HG03575 (cell line): ENCODE results near the gene CCDC57.

ENCODE experiments used
- ATAC-seq: cut with Tn5 transposase; IDR thresholded peaks from one replicate; pipeline ENCODE4 v1.9.1; 2021; ENCODE audit not compliant: unreplicated experiment, insufficient number of reproducible peaks, low FRiP score; ENCODE audit errors: extremely low read depth

The CCDC57 gene

DNA sequence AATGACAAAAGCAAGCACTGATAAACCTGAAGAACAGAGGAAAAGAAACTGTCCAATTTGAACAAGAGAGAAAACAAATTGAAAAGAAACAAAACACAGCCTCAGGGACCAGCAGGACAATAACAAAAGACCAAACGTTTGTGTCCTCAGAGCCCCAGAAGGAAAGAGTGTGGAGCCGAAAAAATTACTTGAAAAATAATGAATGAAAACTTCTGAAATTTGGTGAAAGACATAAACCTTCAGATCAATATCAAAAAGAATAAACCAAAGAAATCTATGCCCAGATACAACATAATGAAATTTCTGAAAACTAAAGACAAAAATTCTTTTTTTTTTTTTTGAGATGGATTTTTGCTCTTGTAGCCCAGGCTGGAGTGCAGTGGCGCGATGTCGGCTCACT, 45.6 kb downstream of the CCDC57 start:
- no peak for ATAC-seq

DNA sequence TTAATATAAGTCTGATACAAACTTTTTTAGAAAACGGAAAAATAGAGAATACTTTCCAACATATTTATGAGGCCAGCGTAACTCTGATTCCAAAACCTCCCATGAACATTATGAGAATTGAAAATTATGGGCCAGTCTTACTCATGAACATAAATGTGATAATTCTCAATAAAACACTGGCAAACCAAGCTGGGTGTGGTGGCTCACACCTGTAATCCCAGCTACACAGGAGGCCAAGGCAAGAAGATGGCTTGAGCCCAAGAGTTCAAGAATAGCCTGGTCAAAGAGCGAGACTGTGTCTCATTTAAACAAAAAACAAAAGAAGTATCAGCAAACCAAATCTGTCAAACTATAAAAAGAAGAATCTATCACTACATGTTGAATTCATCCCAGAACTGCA, 47.8 kb downstream of the CCDC57 start:
- no peak for ATAC-seq

DNA sequence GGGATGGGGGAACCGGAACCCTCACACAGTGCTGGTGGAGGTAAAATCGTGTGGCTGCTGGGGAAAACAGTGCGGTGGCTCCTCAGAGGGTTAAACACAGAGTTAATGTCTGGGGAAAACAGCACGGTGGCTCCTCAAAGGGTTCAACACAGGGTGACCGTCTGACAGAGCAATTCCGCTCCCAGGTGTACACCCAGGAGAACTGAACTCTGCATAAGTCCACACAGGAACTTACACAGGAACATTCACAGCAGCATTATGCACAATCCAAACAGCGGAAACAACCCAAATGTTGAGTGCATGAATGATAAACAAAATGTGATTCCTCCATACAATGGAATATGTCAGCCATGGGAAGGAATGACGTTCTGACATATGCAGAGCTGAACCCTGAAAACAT, 51.4 kb downstream of the CCDC57 start:
- ATAC-seq = no peak

DNA sequence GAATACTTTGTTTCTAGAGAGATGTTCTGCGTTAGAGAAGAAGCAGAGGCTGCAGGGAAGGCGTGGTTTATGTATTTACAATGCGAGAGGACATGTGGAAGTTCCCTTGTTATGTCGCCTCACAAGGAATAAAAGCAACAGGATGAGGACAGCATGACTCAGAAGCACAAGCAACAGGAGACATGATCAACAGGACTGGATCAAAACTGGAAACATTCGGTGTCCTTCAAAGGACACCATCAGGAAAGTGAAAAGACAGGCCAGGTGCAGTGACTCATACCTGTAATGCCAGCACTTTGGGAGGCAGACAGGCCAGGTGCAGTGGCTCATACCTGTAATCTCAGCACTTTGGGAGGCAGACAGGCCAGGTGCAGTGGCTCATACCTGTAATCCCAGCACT, 52.6 kb downstream of the CCDC57 start:
- ATAC-seq = no peak

DNA sequence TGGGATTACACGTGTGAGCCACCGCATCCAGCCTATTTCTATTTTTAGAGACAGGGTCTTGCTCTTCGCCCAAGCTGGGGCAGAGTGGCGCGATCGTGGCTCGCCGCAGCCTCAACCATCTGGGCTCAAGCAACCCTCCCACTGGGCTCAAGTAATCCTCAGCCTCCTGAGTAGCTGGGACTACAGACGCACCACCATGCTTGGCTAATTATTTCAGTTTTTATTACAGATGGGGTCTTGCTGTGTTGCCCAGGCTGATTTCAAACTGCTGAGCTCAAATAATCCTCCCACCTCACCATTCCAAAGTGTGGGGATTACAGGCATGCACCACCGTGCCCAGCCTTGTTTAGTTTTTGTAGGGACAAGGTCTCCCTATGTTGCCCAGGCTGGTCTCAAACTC, 53.8 kb downstream of the CCDC57 start:
- ATAC-seq = no peak

DNA sequence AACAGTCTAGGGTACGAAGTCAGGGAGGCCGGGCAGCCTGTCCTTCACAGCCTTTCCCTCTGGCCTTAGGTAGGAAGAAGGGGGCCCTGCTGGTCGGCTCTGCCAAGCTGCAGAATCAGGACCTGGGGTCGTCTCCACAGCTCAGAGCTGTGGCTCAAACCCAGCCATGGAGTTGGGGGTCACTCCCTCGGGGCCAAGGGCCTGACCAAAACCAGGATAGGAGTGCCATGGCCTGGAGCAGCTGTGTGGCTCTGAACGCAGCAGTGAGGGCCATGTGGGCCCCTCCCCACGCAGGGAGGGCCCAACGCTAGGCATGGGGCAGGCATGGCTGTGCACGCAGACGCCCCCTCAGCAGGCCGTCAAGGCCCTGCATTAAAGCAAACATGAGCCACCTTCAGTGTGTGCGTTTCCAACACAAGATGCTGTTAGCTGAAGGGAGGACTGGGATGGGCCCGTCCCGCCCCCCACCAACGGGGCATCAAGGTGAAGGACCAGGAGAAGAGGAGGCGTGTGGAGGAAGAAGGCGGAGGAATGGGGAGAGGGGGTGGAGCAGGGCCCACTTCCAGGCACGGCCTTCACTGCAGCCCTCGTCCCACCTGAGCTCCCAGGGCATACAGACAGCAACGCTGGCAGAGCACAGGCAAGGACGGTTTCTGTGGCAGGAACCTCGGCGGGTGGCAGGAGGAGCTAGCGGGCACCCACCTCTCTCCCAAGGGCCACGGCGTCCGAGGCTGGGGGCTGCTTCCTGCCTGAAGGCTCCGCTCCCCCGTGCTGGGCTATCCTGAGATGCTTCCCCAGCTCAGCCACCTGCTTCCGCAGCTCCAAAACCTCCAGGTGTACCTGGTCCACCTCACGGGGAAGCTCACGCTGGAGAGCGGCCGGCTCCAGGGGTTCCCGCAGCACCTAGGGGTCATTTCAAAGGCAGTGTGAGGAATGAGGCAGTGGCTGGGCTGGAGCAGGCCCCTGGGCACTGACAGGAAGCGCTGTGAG, 55.3 kb downstream of the CCDC57 start:
- no peak for ATAC-seq

DNA sequence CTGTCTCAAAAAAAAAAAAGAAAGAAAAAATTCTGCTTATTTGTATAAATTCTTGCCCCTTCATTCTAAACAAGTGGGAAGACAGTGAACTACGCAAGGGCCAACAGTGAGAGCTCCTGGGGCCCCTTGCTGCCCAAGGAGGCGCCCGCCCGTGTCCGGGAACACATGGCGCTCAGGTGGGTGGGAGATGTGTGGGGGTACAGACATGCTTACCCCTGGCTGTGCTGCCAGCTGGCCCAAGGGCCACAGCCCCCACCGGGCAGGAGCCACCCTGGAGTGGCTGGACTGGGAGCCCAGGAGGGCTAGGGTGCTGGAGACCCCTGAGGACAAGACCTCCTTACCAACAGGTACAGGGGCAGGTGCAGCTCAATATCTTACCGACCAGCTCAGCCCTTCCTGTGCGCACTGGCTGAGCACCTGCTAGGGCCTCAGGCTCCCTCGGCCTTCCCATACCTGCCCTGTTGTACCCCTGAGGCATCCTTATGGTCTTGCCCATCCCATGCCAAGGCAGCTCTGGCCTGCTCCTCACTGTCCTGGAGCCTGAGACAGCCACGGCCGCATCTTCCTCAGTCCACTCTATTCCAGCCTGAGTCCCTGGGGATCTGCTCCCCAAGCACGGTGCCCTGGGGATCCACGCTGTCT, 56.2 kb downstream of the CCDC57 start:
- no peak for ATAC-seq

DNA sequence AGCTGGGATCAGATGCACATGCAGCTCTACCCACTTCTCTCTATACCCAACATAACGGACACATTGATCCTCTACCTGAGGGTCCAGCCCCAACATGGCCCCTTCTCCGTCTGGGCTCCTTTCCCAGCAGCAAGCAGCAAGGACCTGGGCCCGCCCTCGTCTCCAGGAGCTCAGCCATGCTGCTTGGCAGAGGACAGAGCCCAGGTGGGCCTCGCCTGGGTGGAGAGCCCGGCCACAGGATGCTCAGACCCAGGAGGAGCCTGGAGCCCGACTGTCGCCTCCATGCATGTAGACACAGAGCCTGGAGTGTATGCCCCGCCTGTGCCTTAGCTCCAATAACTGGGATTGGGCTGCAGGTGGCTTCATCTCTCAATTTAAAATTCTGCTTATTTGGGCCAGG, 57.0 kb downstream of the CCDC57 start:
- ATAC-seq = no peak

DNA sequence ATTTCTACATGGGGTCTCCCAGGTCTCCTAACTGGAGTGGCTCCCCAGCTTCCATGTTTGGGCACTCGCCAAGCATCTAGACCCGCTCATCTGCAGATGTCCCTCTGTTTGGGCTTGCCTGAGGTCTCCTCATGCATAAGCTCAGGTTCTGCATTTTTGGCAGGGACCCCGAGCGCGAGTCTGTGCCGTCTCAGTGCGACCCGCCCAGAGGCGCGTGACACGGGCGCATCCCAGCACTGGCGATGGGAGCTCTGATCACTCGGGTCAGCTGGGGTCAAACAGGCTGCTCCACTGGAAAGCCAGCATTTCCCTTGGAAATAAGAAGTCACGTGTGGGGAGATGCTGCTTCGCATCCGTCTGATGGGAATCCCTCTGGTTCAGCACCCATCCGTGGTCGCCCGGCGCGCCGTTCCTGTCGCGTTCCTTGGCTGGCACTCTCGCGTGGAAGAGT, 57.7 kb downstream of the CCDC57 start:
- ATAC-seq = no peak

DNA sequence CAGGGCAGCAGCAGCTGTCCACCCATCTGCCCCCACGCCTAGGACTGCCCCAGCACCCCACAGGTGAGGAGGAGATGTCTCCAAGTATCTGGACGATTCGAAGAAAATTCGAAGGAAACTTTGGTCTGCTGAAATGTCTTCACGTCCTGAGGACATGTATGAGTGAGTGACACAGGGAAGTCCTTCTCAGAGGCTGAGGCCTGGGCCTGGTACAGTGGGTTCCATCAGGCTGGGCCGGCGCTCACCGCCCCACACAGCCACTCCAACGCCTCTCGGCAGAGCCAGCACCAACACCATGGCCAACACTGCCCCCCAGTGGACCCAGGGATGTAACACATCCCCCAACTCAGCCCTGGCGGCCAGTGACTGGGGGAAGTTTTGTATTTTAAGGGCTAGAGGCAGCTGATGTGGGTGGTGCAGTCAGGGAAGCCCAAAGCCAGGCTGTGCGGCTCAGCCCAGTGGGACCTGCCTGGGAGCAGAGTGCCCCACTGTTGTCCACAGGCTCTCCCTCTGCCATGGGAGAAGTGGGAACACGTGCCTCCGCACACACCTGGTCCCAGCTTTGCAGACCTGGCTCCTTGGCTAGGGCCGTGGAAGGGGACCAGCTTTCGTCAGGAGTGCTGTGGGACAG, 58.8 kb downstream of the CCDC57 start:
- ATAC-seq = no peak

DNA sequence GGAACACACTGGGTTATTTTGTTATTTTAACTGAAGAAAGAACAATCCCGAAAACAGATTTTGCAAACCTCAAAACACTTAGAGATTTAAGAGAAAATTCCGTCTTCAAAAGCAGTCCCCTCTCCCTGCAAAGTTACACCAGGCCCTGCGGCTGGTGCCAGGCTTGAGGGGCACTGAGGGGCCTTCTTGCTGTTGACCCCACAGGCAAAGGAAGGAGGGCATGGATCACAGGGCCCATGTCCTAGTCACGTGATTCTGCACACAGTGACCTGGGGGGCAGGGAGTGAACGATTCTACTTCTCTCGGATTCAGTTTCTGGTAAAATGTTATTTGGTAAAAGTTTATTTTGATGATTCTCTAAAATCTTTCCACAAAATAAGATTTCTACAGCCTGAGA, 59.3 kb downstream of the CCDC57 start:
- ATAC-seq = no peak

DNA sequence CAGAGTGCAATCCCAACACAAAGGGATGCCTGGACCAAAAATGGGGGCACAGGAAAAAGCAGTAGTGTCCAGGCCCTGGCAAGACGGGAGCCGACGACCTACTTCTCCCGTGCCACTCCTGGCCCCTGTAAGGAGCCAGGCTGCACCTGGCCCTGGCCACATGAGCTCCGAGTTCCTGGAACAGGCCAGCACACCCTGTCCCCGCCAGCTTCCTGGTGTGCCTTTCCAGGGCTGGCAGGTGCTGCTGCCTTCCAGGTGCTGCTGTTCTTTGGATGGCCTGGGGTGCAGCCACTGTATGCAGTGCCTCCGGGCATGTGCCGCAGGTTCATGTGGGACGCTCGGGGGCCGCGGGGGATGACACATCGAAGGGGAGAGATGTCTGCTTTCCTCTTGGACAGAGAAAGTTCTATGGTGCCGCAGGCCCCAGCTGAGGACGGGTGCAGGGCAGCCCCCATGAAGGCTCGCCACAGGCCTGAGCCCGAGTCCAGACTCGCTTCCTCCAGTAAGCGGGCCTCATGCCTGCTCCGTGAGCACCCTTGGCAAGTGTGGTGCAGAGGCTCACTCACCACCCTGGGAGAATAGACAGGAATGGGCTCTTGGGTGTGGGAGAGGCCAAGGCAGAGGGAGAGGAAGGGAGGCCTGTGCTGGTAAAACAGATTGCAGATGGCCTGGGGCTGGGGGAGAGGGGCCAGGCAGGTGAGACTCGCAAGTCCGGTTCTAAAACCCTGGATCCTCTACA, 59.9 kb downstream of the CCDC57 start:
- no peak for ATAC-seq

DNA sequence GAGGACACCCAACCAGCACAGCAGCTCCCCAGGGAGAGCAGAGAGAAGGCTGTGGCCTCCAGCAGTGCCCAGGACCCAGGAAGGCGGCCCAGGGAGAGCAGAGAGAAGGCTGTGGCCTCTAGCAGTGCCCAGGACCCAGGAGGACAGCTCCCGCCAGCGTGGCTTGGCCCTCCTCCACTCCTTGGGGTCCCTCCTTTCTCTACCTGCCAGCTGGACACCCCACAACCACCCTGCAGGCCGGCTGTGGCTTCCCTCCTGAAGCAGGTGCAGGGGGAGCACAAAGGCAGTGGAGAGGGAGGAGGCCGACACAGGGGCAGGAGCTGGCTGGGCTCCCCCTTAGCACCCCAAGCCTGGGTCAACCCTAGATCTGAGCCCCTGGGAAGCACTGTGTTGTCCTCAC, 60.5 kb downstream of the CCDC57 start:
- ATAC-seq = no peak

DNA sequence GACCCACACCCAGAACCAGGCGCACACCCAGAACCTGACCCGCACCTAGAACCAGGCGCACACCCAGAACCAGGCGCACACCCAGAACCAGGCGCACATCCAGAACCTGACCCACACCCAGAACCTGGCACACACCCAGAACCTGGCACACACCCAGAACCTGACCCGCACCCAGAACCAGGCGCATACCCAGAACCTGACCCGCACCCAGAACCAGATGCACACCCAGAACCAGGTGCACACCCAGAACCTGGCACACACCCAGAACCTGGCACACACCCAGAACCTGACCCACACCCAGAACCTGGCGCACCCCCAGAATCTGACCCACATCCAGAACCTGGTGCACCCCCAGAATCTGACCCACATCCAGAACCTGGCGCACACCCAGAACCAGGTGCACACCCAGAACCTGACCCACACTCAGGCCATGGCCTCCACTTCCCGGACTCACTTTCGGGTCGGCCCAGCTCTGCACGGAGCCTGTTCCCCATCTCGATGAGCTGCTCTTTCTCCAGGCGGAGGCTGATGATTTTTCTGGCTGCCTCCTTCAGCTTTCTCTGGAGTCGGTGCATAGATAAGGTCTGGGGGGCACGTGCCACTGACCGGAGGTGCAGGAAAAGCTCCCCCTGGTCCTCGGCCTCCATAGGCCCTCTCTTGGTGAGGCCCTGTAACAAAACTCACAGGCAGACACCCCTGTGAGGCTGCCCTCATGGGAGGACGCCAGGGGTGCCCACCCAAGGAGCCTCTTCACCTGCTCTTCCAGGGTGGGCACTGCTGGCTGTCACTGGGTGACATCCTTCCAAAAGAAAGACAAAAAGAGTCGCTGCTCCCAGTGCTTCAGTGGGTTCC, 61.3 kb downstream of the CCDC57 start:
- no peak for ATAC-seq

DNA sequence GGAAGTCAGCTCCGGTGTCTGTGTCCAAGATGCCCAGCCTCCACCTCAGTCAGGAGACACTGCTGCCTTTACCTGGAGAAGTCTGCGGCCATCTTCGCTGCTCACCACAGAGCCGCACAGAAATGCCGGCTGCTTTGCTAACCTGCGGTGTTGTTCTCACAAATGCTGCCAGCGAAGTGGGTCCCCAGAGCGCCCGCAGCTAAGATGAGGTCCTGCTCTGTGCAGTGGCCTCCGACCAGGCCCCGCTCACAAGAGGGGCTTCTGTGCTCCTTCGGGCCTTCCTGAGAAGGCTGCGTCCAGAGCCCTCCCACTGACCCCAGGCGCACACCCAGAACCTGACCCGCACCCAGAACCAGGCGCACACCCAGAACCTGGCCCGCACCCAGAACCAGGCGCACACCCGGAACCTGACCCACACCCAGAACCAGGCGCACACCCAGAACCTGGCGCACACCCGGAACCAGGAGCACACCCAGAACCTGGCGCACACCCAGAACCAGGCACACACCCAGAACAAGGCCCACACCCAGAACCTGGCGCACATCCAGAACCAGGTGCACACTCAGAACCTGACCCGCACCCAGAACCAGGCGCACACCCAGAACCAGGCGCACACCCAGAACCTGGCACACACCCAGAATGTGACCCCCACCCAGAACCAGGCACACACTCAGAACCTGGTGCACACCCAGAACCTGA, 63.1 kb downstream of the CCDC57 start:
- ATAC-seq = no peak

DNA sequence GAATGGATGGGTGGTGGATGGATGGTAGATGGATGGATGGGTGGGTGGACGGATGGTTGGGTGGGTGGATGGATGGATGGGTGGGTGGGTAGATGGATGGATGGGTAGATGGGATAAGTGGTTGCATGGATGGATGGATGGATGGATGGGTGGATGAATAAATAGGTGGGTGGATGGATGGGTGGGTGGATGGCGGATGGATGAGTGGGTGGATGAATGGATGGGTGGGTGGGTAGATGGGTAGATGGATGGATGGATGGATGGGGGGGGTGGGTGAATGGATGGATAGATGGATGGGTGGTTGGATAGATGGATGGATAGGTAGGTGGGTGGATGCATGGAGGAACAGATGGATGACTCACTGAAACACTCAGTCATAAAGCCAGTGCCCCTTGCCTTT, 63.6 kb downstream of the CCDC57 start:
- no peak for ATAC-seq

DNA sequence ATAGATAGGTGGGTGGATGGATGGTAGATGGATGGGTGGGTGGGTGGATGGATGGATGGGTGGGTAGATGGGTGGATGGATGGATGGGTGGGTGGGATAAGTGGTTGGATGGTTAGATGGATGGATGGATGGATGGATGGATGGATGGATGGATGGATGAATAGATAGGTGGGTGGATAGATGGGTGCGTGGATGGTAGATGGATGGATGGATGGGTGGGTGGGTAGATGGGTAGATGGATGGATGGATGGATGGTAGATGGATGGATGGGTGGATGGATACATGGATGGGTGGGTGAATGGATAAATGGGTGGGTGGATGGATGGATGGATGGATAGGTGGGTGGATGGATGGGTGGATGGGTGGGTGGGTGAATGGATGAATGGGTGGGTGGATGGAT, 64.6 kb downstream of the CCDC57 start:
- no peak for ATAC-seq
